DMS79 (cell line): ENCODE data around the gene ZSWIM1.
A peak's percentile ranks its signal among the peaks of the same experiment; 100 is the strongest.
"Not testable (repeated sequence)": the region's sequence is repeated elsewhere in the genome, so short reads cannot be mapped to it uniquely, and the experiment has no call there.

ENCODE experiments used
- DNase-seq: peaks from one replicate; lab custom pipeline; 2025; lab: John Stamatoyannopoulos, UW

Gene ZSWIM1

DNA sequence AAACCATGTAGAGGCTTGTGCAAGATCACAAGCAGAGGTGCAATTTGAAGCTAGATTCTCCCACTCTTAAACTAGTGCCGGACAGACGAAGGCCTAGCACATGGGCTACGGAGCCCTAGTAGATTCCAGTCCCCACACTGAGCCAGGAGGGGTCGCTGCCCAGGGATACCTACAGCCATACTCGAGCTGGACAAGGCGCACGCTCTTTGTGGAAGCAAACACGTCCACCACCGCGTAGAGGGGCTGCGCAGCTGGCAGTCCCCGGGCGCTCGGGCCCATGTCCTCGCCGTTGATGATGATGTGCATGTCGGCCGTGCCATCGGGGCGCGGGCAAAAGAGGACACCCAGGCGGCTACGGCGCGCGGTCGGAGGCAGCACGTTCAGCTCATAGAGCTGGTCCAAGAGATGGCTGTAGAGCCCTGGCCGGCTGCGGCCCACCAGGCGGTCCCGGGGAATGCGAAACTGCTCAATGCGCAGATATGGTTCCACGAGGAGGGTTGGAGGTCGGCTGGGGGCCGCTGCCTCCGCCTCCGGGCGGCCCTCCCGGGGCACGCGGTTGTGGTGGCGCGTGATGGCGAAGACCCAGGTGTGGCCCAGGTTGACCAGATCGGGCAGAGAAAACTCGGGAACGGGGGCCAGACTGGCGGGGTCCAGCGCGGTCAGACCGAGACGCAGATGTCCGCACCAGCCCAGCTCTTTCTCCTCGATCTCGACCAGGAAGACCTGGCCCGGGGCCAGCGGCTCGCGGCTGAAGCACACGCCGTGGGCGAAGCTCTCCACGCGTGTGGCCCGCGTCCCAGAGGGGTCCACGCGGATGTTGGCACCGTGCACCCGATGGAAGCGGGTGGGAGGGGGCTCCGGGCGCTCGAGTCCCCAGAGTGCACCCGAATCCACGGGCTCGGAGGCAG lies 9.3 kb downstream of the ZSWIM1 start:
- no peak for DNase-seq

DNA sequence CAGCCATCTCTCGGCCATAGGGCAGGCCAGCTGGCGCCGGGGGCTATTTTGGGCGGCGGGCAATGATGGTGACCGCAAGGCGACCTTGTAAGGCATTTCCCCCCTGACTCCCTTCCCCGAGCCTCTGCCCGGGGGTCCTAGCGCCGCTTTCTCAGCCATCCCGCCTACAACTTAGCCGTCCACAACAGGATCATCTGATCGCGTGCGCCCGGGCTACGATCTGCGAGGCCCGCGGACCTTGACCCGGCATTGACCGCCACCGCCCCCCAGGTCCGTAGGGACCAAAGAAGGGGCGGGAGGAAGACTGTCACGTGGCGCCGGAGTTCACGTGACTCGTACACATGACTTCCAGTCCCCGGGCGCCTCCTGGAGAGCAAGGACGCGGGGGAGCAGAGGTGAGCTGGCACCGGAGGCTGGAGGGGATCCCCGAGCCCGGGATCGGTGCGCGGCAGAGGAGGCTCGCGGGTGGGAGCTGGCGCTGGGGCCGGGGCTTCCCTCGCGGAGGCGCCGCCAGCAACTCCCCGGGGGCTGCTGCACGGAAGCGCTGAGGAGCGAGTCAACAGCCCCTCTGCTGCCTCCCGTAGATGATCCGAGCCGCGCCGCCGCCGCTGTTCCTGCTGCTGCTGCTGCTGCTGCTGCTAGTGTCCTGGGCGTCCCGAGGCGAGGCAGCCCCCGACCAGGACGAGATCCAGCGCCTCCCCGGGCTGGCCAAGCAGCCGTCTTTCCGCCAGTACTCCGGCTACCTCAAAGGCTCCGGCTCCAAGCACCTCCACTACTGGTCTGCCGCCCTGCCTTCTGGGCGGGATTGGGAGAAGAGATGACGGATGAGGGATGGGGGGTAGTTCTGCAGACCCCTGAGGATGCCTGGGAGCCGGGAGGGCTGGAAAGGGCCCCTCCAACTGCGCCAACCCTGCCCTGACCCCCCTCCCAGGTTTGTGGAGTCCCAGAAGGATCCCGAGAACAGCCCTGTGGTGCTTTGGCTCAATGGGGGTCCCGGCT lies 10.3 kb downstream of the ZSWIM1 start, which contains the start of the genes CTSA and NEURL2:
CTSA (plus strand) TSS at position 351 of the 999 bp plus-strand sequence; CDS start at position 585, 234 bp downstream.
NEURL2 (minus strand) TSS at position 224 of the 999 bp plus-strand sequence; CDS start at position 7, 217 bp downstream.
- DNase-seq: peak; percentile 27

DNA sequence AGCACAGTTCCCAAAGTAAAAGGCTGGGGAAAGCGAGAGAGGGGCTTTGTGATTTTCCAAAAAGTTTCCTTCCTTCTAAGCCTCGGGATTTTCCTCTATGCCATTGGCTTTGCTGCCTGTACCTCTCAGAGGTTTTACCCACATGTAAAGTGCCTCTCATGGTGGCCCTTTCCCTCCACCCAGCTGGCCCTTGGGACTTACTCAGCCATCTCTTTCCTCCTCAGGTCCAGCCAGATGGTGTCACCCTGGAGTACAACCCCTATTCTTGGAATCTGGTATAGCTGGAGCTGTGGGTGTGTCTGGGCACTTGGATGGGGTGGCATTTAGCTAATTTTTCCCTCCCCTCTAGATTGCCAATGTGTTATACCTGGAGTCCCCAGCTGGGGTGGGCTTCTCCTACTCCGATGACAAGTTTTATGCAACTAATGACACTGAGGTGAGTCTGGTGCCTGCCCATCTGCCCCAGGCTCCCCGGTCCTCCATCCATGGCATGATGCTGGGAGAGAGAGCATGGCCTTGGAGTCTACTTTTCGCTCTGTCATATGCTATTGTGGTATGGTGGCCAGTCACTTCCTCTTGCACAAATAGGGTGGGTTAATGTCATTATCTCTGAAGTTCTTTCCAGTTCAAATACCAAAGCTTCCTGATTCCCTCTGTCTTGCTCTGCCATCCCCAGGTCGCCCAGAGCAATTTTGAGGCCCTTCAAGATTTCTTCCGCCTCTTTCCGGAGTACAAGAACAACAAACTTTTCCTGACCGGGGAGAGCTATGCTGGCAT lies 11.2 kb downstream of the ZSWIM1 start:
- DNase-seq: no peak

DNA sequence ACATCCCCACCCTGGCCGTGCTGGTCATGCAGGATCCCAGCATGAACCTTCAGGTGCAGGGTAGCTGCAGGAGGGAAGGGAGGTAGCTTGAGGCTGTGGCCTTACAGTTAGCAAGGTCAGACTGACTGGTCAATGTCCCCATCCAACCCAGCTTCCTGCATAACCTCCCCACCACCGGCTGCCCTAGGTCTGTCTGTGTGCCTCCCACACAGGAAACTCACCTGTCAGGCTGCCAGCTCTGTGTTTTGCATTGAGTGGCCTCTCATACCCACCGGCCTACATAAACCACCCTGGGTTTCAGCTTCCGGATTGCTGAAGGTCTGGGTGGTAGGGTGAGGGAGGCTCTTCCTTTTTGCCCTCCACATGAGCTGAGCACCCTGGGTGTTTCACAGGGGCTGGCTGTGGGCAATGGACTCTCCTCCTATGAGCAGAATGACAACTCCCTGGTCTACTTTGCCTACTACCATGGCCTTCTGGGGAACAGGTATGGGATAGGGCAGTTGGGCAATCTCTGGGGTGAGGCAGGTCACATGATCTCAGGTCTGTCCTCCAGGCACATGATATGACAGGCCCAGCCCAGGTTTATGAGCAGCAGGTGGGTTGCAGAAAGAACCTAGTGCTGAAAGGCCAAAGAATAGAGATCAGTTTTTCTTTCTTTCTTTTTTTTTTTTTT lies 11.9 kb downstream of the ZSWIM1 start:
- DNase-seq: no peak

DNA sequence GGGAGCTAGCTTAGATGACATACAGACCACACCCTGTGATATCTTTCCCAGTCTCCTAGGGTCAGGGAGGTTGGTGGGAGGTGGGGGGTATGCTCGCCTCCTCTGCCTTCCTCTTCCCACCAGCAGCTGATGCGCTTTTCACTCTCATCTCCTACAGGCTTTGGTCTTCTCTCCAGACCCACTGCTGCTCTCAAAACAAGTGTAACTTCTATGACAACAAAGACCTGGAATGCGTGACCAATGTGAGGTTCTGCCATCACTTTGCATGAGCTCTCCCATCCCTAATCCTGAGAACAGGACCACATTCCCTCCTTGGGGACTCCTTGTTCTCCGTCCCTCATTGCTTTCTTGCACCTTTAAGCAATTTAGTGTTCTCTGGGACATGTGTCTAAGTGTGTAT lies 12.8 kb downstream of the ZSWIM1 start:
- no peak for DNase-seq

DNA sequence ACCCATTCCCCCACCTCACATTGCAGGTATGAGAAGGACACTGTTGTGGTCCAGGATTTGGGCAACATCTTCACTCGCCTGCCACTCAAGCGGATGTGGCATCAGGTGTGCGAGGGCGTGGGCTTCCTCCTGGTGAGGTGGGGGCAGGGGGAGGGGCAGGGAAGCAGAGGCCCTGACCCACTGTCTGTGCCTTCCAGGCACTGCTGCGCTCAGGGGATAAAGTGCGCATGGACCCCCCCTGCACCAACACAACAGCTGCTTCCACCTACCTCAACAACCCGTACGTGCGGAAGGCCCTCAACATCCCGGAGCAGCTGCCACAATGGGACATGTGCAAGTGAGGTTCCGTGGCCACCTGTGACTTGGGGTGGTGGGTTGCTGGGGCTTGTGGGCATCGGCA lies 13.8 kb downstream of the ZSWIM1 start:
- DNase-seq: no peak

DNA sequence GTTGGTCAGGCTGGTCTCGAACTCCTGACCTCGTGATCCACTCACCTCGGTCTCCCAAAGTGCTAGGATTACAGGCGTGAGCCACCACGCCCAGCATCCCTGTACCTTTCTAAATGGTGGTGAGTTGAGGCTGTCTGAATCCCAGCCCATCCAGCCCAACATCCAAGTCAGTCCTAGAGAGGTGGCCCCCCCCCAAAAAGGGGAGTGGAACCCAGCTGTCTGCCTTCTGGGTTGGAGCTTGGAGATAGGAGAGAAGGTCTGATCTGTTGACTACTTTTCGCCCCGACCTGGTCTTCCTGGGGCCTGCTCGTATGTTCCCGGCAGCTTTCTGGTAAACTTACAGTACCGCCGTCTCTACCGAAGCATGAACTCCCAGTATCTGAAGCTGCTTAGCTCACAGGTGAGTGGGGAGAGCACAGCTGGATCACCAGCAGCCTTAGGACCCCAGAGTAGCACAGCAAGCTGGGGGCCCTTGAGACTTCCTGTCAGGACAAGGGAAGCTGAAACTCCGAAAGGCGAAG lies 15.7 kb downstream of the ZSWIM1 start:
- DNase-seq: no peak

DNA sequence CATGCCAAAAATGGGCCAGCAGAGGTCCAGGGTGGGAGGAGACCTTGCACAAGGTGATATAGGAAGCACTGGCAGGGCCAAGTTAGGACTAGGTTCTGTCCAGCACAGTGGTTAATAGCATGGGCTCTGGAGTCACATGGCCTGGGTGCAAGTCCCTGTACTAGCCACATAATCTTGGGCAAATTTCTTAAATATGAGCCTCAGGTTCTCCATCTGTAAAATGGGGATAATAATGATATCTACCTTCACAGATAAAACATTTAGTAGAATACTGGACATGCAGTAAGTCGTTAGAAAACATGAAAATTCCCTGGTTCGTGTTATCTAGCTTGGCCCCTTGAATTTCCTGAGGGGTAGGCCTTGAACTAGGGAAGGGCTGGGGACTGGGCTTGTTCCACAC lies 16.3 kb downstream of the ZSWIM1 start:
- DNase-seq: no peak

DNA sequence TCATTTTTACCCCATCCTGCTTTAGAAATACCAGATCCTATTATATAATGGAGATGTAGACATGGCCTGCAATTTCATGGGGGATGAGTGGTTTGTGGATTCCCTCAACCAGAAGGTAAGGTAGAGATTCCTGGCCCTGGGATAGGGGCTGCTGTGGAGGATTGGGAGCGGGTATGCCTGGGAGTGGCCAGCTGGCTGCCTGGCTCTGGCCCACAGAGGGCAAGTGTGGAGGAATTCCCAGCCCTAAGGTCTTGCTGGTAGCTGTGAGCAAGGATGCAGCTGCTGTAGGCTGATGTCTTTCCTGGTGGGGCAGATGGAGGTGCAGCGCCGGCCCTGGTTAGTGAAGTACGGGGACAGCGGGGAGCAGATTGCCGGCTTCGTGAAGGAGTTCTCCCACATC lies 16.7 kb downstream of the ZSWIM1 start:
- DNase-seq: no peak

DNA sequence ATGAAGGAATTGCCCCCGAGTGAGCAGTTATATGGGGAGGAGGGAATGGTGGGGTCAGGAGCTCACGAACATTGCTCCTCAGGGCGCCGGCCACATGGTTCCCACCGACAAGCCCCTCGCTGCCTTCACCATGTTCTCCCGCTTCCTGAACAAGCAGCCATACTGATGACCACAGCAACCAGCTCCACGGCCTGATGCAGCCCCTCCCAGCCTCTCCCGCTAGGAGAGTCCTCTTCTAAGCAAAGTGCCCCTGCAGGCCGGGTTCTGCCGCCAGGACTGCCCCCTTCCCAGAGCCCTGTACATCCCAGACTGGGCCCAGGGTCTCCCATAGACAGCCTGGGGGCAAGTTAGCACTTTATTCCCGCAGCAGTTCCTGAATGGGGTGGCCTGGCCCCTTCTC lies 17.3 kb downstream of the ZSWIM1 start:
- DNase-seq: no peak

DNA sequence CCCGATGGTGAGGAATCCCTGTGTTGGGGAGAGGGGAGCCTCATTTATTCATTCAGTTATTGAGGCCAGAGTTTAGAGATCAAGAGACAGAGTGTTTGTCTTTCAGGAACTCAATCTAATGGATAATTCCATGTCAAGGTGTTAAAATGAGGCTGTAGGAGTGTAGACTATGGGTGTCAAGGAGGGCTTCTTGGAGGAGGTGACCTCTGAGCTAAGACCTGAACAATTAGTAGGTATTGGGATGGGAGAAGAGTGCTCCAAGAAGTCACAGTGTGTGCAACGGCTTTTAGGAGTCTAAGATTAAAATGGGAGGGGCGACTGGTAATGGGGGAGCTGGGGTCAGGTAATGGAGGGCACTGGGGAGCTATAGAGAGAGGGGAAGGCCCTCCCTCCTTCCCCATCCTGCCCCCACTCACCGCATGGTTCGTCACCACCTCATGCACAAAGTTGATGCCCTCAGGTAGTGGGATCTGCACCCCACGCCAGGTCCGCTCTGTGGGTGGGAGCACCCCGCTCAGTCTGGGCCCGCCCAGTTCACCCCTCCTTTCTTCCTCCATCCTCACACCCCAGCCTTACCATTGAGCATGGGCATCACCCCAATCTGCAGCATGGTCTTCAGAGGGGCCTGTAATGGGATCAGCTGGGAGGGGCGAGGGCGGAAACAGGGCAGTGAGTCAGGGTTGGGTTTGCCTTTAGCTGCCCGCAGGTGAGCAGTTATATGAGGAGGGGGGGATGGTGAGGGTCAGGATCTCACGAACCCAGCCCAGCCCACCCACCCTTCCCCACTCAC lies 18.2 kb downstream of the ZSWIM1 start:
- DNase-seq: no peak

DNA sequence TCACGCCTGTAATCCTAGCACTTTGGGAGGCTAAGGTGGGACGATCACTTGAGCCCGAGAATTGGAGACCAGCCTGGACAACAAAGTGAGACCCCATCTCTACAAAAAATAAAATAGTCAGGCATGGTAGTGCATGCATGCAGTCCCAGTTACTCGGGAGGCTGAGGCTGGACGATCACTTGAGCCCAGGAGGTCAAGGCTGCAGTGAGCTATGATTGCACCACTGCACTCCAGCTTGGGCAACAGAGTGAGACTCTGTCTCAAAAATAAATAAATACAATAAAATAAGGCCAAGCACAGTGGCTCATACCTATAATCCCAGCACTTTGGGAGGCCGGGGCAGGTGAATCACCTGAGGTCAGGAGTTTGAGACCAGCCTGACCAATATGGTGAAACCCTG lies 20.3 kb downstream of the ZSWIM1 start:
- not testable (repeated sequence) for DNase-seq

DNA sequence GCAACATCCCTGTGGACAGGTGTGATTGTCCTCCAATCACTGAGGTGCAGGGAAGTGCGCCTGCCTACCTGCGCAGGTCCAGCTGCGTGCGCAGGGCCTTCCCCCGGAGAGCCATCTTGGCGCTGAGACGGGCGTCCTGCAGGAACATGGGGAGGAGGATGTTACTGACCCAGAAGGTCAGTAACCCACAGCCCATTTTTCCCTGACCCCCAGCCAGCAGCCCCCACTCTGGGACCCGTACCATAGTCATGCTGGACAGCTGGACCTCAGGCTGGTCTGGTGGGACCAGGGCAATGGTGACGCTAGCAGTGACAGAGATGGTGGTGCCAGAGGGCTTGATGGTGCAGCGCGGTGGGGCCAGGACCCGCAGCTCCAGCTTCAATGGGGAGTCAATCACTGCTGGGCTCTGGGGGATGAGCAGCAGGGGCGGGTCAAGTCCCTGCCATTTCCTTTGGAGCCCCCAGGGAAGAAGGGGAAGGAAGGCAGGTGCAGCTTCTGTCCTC lies 21.2 kb downstream of the ZSWIM1 start:
- no peak for DNase-seq

DNA sequence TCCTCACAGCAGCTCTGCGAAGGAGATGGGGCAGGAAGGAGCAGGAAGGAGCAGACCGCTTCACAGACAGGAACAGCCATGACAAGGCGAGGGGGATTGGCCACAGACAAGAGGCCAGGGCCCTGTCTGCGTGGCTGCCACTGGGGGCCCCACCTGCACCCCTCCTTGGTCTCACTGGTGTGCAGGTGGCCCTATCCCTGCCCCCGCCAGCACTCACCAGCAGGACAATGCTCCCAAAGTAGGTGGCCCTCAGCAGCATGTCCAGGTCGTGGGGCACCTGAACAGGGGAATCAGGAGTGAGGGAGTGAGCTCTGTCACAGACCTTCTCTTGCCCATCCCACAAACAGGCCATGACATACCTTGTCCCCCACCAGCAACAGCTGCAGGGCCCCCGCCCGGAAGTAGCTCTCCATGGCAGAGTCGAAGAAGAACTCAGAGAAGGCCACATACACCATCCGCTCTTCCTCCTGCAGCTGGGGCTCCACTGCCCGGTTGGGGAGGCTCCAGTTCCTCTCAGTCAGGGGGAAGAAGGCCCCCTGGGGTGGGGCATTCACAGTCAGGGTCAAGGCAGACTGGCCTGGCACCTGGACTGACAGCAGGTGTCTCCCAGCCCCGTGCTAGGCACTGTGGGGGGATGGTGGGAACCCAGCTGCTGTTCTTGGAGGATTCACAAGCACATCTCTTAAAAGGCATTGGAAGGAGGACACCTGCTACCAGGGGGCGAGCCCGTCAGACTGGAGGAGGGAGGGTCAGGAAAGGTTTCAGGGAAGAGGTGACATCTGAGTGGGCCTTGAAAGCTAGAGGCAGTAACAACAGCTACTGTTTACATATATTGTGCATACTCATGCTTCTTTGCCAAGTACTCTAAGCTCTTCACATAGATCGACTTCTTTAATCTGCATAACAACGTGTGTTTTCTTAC lies 23.8 kb downstream of the ZSWIM1 start:
- no peak for DNase-seq

DNA sequence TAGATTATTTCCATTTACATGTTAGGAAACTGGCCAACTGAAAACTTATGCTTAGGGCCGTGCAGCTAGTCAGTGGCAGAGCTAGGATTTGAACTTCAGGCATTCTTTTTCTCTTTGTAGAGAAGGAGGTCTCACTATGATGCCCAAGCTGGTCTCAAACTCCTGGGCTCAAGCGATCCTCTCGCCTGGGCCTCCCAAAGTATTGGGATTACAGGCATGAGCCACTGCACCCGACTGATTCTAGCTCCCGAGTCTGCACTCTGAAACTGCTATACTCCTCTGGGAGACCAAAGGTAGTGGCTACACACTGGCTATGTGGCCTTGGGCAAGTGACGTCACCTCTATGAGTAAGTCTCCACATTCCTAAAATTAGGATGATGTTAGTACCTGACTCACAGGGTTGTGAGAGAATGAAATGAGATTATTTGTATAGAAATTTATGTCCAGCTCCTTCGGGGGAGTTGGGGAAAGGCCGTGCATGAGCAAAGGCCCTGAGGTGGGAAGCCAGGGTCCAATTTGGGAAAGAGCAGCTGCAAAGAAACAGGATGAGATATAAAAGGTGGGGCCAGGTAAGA lies 24.6 kb downstream of the ZSWIM1 start:
- no peak for DNase-seq

DNA sequence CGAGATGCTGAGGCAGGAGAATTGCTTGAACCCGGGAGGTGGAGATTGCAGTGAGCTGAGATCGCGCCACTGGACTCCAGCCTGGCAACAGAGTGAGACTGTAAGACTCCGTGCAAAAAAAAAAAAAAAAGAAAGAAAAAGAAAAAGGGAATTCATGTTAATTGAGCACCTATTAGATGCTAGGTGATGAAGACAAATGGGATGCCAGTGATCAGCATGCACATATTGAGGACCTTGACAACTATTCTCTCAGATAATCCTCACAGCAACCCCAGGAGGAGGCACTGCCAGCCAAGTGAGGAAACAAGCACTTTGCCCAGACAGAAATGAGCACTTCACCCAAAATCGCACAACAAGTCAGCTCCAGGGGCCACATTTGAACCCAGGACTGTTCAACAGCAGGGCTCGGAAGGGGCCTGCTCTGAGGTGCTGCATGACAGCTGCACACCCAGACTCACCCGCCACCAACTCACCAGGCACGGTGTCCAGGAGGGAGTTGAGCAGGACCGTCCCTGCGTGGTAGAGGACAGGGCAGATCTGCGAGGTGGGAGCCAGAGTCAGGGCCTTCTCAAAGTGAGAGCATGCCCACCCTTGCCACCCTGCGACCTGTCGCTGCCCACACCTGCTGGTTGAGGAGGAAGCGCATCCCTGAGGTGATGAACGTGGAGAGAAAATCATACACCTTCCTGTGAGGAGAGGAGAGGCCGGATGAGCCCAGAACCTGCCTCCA lies 26.4 kb downstream of the ZSWIM1 start:
- DNase-seq: no peak

DNA sequence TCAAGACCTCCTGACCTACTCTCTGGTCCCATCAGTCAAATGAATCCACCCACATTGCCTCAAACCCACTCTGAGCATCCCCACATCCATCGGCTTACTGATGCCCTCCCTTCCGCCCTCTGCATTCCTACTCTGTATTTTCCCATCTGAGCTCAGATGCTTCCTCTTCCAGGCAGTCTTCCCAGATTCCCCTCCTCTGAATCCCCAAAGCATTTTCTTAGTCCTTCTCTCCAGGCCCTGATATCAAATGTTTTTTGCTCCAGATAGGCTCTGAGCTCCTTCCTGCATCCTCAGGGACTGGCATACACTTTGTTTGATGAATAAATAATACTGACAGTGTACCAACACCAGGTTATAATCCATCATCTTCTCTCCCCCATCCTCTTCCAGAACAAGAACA lies 27.1 kb downstream of the ZSWIM1 start:
- DNase-seq: no peak

DNA sequence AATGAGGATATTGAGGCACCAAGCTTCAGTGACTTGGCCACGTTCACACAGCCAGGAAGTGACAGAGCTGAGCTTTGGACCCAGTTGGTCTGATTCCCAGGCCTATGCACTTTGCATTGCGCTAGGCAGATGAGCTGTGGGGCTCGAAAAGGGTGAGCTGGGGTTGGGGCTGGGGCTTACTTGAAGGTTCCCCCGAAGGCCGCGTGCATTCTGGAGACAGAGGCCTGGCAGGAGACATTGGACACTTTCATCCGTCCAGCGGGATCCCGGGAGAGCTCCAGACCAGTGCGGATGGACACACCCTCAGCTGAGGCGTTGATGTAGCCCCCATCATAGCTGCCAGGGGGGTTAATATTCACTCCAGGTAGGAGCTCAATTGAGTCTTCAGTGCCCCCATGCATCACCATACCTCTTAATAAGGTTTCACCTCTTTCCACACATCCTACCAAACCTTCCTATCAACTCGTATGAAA lies 28.3 kb downstream of the ZSWIM1 start:
- DNase-seq: no peak
